Heart left ventricle (tissue), 13 donors: Measurements from ENCODE around the gene ZNF70.

Experiments
- CTCF ChIP-seq, 12 donors: fragments of 200-600 bp; sonication (generic) in 4 of 12; IDR thresholded peaks; one replicate each; pipeline versions ENCODE4 v1.5.0 to v1.8.0; 2018 to 2022; ENCODE audit warnings: antibody characterized with exemption in 12 of 12, mild to moderate bottlenecking in 5 of 12
- POLR2A ChIP-seq, 2 donors: fragments of 450-650 bp; IDR thresholded peaks; one replicate each; pipeline ENCODE4 v1.6.1; 2017; ENCODE audit warnings: antibody characterized with exemption in 2 of 2, mild to moderate bottlenecking in 2 of 2, moderate library complexity in 2 of 2
- donor health status: ischemic (EF 13 %, LVEDD 7.1; RV severe dilation, severe dysfunction).
- donor health status: DM: no; HTN: yes; CAD: no.
- donor health status: DM: no; HTN: no; CAD: no.
- donor health status: ischemic (EF 25% LVEDD 6.9; RV normal size, moderate dysfunction).
- donor health status: ischemic (EF 25% LVEDD 5.7; RV mildly dilated, moderate dysfunction).
- donor health status: ischemic (EF 35%, LVEDD 5.7; RV mildly dilated, moderate dysfunction).
- donor health status: nonischemic (EF 11% LVEDD 7.7; RV severe dilation, severe dysfunction).
- donor health status: DM: yes; HTN: yes; CAD: no.
- donor health status: PGD.
- donor health status: ischemic (EF 29% LVEDD 5.4; RV normal size, mild dysfunction).
- donor health status: nonischemic (EF 23%, LVEDD 6.1; RV moderate dilation, normal function).

- no peak for TF ChIP-seq CTCF (IDR thresholded peaks at IDR 0.05)
- TF ChIP-seq POLR2A (IDR thresholded peaks at IDR 0.05): no peak
Measured at GRCh38 chr22:23737696-23738095, 13.2 kb downstream of the ZNF70 start.
